Ectodermal cell (in vitro differentiated cells): Measurements from ENCODE around the gene OR9A4.
"Not testable (repeated sequence)": the region's sequence is repeated elsewhere in the genome, so short reads cannot be mapped to it uniquely, and the experiment has no call there.

Experiments
- H3K27ac ChIP-seq: 2 replicates; pipeline ENCODE4 v1.7.0; 2013; ENCODE audit warnings: mild to moderate bottlenecking, low read depth, low read length; ENCODE audit not compliant: insufficient read depth, poor library complexity, severe bottlenecking
- H3K27me3 ChIP-seq: 2 replicates; pipeline ENCODE4 v1.7.0; 2013; ENCODE audit warnings: mild to moderate bottlenecking, low read length; ENCODE audit not compliant: insufficient read depth, control insufficient read depth, poor library complexity, severe bottlenecking
- H3K36me3 ChIP-seq: one replicate; pipeline ENCODE4 v1.7.0; 2013; ENCODE audit warnings: low read length; ENCODE audit not compliant: control insufficient read depth, insufficient read depth
- H3K4me1 ChIP-seq: one replicate; pipeline ENCODE4 v1.7.0; 2013; ENCODE audit warnings: low read length; ENCODE audit not compliant: control insufficient read depth, insufficient read depth
- H3K4me3 ChIP-seq: 2 replicates; pipeline ENCODE4 v1.7.0; 2013; ENCODE audit warnings: low read depth, low read length, control low read depth; ENCODE audit not compliant: insufficient read depth
- H3K9me3 ChIP-seq: 2 replicates; pipeline ENCODE4 v1.7.0; 2013; ENCODE audit warnings: mild to moderate bottlenecking, low read length, moderate library complexity; ENCODE audit not compliant: control insufficient read depth
- WGBS, 2 experiments: methylation state at CpG; one replicate each; pipeline ENCODE4 v1.1.7; 2013; ENCODE audit warnings: missing lambda C conversion rate in 2 of 2; 5-methylcytosine and 5-hydroxymethylcytosine counted together

Gene OR9A4

GRCh38 chr7:141891336-141891735 is 24.9 kb upstream of the OR9A4 start:
- WGBS, 2 experiments, result 92 to 97% methylated on average over 1 to 2 of the region's 3 CpGs
- H3K27ac ChIP-seq, result no peak overlapping the region
- H3K4me3 ChIP-seq, result no peak overlapping the region
- H3K27me3 ChIP-seq, result no peaks in the 10 kb centered on the region
- H3K4me1 ChIP-seq, result no peaks in the 10 kb centered on the region
- H3K36me3 ChIP-seq, result no peaks in the 10 kb centered on the region
- H3K9me3 ChIP-seq, result no peaks in the 10 kb centered on the region

GRCh38 chr7:141899366-141899765 is 16.8 kb upstream of the OR9A4 start:
- H3K36me3 ChIP-seq, H3K4me3 ChIP-seq, H3K4me1 ChIP-seq, H3K9me3 ChIP-seq, H3K27me3 ChIP-seq, H3K27ac ChIP-seq: not testable (repeated sequence)
- WGBS, 2 experiments, result no CpG with 5 or more reads among the region's 3 CpGs

GRCh38 chr7:141906285-141906684 is 9.9 kb upstream of the OR9A4 start:
- H3K36me3 ChIP-seq, result no peaks in the 10 kb centered on the region
- H3K4me1 ChIP-seq, result no peaks in the 10 kb centered on the region
- H3K9me3 ChIP-seq, result no peaks in the 10 kb centered on the region
- H3K4me3 ChIP-seq, result no peak overlapping the region
- 86 to 94% methylated on average over 4 of the region's 4 CpGs for WGBS, 2 experiments
- H3K27ac ChIP-seq, result no peak overlapping the region
- no peaks in the 10 kb centered on the region for H3K27me3 ChIP-seq

GRCh38 chr7:141911391-141911790 is 4.8 kb upstream of the OR9A4 start:
- H3K27ac ChIP-seq, result no peak overlapping the region

GRCh38 chr7:141915565-141915964 is 634 bp upstream of the OR9A4 start:
- 88 to 91% methylated on average over 2 of the region's 2 CpGs for WGBS, 2 experiments
- no peaks in the 10 kb centered on the region for H3K4me1 ChIP-seq
- H3K36me3 ChIP-seq, result no peaks in the 10 kb centered on the region
- H3K9me3 ChIP-seq, result no peaks in the 10 kb centered on the region
- no peaks in the 10 kb centered on the region for H3K27me3 ChIP-seq
- no peak overlapping the region for H3K27ac ChIP-seq
- no peak overlapping the region for H3K4me3 ChIP-seq

More at GRCh38 chr7:141911391-141911790, 4.8 kb upstream of the OR9A4 start:
- Histone ChIP-seq H3K36me3 (no peaks in the 10 kb centered on the region), H3K4me1 (no peaks in the 10 kb centered on the region), H3K4me3 (no peak overlapping the region), H3K9me3 (no peaks in the 10 kb centered on the region), H3K27me3 (no peaks in the 10 kb centered on the region)

GRCh38 chr7:141920281-141920680 is 4.1 kb downstream of the OR9A4 start:
- no peak overlapping the region for H3K4me3 ChIP-seq
- 85 to 88% methylated on average over 1 of the region's 1 CpG for WGBS, 2 experiments

GRCh38 chr7:141928146-141928844 is 12.1 kb downstream of the OR9A4 start:
- Histone ChIP-seq H3K4me1 (no peaks in the 10 kb centered on the region), H3K9me3 (no peaks in the 10 kb centered on the region), H3K27me3 (no peaks in the 10 kb centered on the region), H3K36me3 (no peaks in the 10 kb centered on the region), H3K27ac (no peak overlapping the region), H3K4me3 (no peak overlapping the region)
- 88 to 93% methylated on average over 2 of the region's 2 CpGs for WGBS, 2 experiments

More at GRCh38 chr7:141920281-141920680, 4.1 kb downstream of the OR9A4 start:
- Histone ChIP-seq H3K27ac (no peak overlapping the region), H3K36me3 (no peaks in the 10 kb centered on the region), H3K9me3 (no peaks in the 10 kb centered on the region), H3K27me3 (no peaks in the 10 kb centered on the region), H3K4me1 (no peaks in the 10 kb centered on the region)

GRCh38 chr7:141928845-141929195 is 12.6 kb downstream of the OR9A4 start:
- Histone ChIP-seq H3K27me3 (no peaks in the 10 kb centered on the region), H3K27ac (no peak overlapping the region), H3K4me3 (no peak overlapping the region), H3K4me1 (no peaks in the 10 kb centered on the region), H3K9me3 (no peaks in the 10 kb centered on the region), H3K36me3 (no peaks in the 10 kb centered on the region)
- 91 to 98% methylated on average over 3 of the region's 3 CpGs for WGBS, 2 experiments

GRCh38 chr7:141930211-141930610 is 14.0 kb downstream of the OR9A4 start:
- WGBS, 2 experiments, result 88 to 91% methylated on average over 5 of the region's 5 CpGs
- H3K27me3 ChIP-seq, result no peaks in the 10 kb centered on the region
- H3K36me3 ChIP-seq, result no peaks in the 10 kb centered on the region
- no peak overlapping the region for H3K4me3 ChIP-seq
- H3K4me1 ChIP-seq, result no peaks in the 10 kb centered on the region
- H3K27ac ChIP-seq, result no peak overlapping the region
- H3K9me3 ChIP-seq, result no peaks in the 10 kb centered on the region

- Histone ChIP-seq H3K36me3 (no peaks in the 10 kb centered on the region), H3K9me3 (no peaks in the 10 kb centered on the region), H3K4me1 (no peaks in the 10 kb centered on the region), H3K27ac (no peak overlapping the region), H3K27me3 (no peaks in the 10 kb centered on the region), H3K4me3 (no peak overlapping the region)
- 84 to 92% methylated on average over 2 of the region's 3 CpGs for WGBS, 2 experiments
Measured at GRCh38 chr7:141941075-141941474, 24.9 kb downstream of the OR9A4 start.

- Histone ChIP-seq H3K27ac (no peak overlapping the region), H3K4me1 (no peaks in the 10 kb centered on the region), H3K36me3 (no peaks in the 10 kb centered on the region), H3K4me3 (no peak overlapping the region), H3K9me3 (no peaks in the 10 kb centered on the region), H3K27me3 (no peaks in the 10 kb centered on the region)
- 88 to 91% methylated on average over 1 of the region's 1 CpG for WGBS, 2 experiments
Measured at GRCh38 chr7:141943846-141944245, 27.6 kb downstream of the OR9A4 start.
